Measurements from ENCODE around the gene MNAT1.

DNA sequence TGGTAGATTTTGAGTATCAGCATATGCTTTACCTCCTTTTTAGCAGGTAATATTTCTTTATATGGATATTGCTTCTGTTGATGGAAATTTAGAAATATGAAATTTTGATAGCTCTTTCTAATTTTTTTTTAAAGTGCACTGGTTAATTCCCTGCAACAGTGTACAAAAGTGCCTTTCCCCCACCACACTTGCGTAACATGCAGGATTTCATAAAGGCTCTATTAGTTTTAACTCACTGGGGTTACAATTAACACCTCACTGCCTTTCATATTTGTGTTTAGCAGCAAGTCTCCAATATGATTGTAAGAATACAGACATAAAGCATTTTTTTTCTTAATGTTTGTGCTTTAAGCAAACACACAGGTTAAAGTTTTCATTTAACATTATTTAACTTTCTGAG is 25.6 kb downstream of the MNAT1 start:
- no peak for TF ChIP-seq EZH2phosphoT487 (IDR thresholded peaks at IDR 0.05)
- TF ChIP-seq, protein P1, sequence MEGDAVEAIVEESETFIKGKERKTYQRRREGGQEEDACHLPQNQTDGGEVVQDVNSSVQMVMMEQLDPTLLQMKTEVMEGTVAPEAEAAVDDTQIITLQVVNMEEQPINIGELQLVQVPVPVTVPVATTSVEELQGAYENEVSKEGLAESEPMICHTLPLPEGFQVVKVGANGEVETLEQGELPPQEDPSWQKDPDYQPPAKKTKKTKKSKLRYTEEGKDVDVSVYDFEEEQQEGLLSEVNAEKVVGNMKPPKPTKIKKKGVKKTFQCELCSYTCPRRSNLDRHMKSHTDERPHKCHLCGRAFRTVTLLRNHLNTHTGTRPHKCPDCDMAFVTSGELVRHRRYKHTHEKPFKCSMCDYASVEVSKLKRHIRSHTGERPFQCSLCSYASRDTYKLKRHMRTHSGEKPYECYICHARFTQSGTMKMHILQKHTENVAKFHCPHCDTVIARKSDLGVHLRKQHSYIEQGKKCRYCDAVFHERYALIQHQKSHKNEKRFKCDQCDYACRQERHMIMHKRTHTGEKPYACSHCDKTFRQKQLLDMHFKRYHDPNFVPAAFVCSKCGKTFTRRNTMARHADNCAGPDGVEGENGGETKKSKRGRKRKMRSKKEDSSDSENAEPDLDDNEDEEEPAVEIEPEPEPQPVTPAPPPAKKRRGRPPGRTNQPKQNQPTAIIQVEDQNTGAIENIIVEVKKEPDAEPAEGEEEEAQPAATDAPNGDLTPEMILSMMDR (IDR thresholded peaks at IDR 0.05) = no peak

All from neural progenitor cell (in vitro differentiated cells).